HepG2 (cell line): Measurements from ENCODE around the gene ABHD12. TPM values are rescaled to one million over a fixed set of nuclear protein-coding genes. Genes with fewer than 3 reads are reported as not detected.

Source experiments
- AGO1 ChIP-seq: fragments of 200-400 bp; formaldehyde crosslinking; IDR thresholded peaks from 2 replicates; pipeline ENCODE4 v1.6.1; 2017; ENCODE audit warnings: mild to moderate bottlenecking, low read depth, low read length, moderate library complexity; ENCODE audit not compliant: poor library complexity, severe bottlenecking
- ATF7 ChIP-seq, 2 experiments: fragments of 450-650 bp in 1 of 2; sonication (generic) in 1 of 2; formaldehyde crosslinking in 1 of 2; IDR thresholded peaks; 2 replicates each; pipeline versions ENCODE4 v1.4.0 to v1.6.1; 2016 to 2020; ENCODE audit warnings: antibody characterized with exemption in 1 of 2, mild to moderate bottlenecking in 1 of 2, missing genetic modification reagents in 1 of 2
- CC2D1A ChIP-seq: sonication (generic); formaldehyde crosslinking; IDR thresholded peaks from 2 replicates; pipeline ENCODE4 v1.8.1; 2023; ENCODE audit warnings: mild to moderate bottlenecking, missing genetic modification reagents
- EP300 ChIP-seq, 3 experiments: sonication (generic) in 1 of 3; formaldehyde crosslinking in 1 of 3; IDR thresholded peaks; 2 replicates each; pipeline versions ENCODE4 v1.5.1 to v1.6.1; 2011 to 2020; ENCODE audit warnings: low read depth in 2 of 3, low read length in 2 of 3, borderline replicate concordance in 1 of 3, improper control_type of control experiment in 1 of 3, mild to moderate bottlenecking in 1 of 3, missing genetic modification reagents in 1 of 3, moderate library complexity in 1 of 3
- HDAC1 ChIP-seq: sonication (generic); formaldehyde crosslinking; IDR thresholded peaks from 2 replicates; pipeline ENCODE4 v1.5.1; 2020; ENCODE audit warnings: mild to moderate bottlenecking, missing genetic modification reagents
- NCOA2 ChIP-seq: sonication (generic); formaldehyde crosslinking; IDR thresholded peaks from 2 replicates; pipeline ENCODE4 v1.8.0; 2022; ENCODE audit warnings: inconsistent platforms
- NFIC ChIP-seq: IDR thresholded peaks from 2 replicates; pipeline ENCODE4 v1.6.1; 2012; ENCODE audit warnings: mild to moderate bottlenecking, low read length, inconsistent platforms
- ZKSCAN1 ChIP-seq: fragments of 150-350 bp; IDR thresholded peaks from 2 replicates; pipeline ENCODE4 v1.6.1; 2014; ENCODE audit warnings: low read length
- ZKSCAN8 ChIP-seq: IDR thresholded peaks from 2 replicates; pipeline ENCODE4 v1.6.1; 2016; ENCODE audit warnings: borderline replicate concordance, missing genetic modification reagents, missing compliant biosample characterization
- ZNF17 ChIP-seq: sonication (generic); formaldehyde crosslinking; IDR thresholded peaks from 2 replicates; pipeline ENCODE4 v1.5.0; 2020; ENCODE audit warnings: mild to moderate bottlenecking, missing genetic modification reagents
- ZNF235 ChIP-seq: sonication (generic); formaldehyde crosslinking; IDR thresholded peaks from 2 replicates; pipeline ENCODE4 v1.8.1; 2023; ENCODE audit warnings: mild to moderate bottlenecking, missing genetic modification reagents, borderline replicate concordance
- ZNF24 ChIP-seq: fragments of 450-650 bp; IDR thresholded peaks from 2 replicates; pipeline ENCODE4 v1.6.1; 2017; ENCODE audit warnings: antibody characterized with exemption, mild to moderate bottlenecking
- ZNF451 ChIP-seq: sonication (generic); formaldehyde crosslinking; IDR thresholded peaks from 2 replicates; pipeline ENCODE4 v1.5.0; 2020; ENCODE audit warnings: mild to moderate bottlenecking, missing genetic modification reagents
- ZNF530 ChIP-seq: sonication (generic); formaldehyde crosslinking; IDR thresholded peaks from 2 replicates; pipeline ENCODE4 v1.5.0; 2020; ENCODE audit warnings: low read depth, mild to moderate bottlenecking, missing genetic modification reagents
- ZNF570 ChIP-seq: sonication (generic); formaldehyde crosslinking; IDR thresholded peaks from 2 replicates; pipeline ENCODE4 v1.4.0; 2020; ENCODE audit warnings: mild to moderate bottlenecking, missing genetic modification reagents, borderline replicate concordance
- ZNF781 ChIP-seq: sonication (generic); formaldehyde crosslinking; IDR thresholded peaks from 2 replicates; pipeline ENCODE4 v1.5.1; 2020; ENCODE audit warnings: borderline replicate concordance, mild to moderate bottlenecking, missing genetic modification reagents; ENCODE audit errors: not compliant biosample characterization
- polyA plus RNA-seq, 8 experiments: library from polyadenylated mRNA; depleted of rRNA in 3 of 8; stranded (reverse) in 7 of 8; unstranded in 1 of 8; fragments of >200 nt; fragmentation: Illumina TruSeq in 4 of 8; extraction: Trizol in 4 of 8; gene quantifications; 2 replicates each; pipeline versions ENCODE4 v1.2.1 to v1.2.3, GENCODE V29; 2011 to 2016; ENCODE audit warnings: low read depth in 4 of 8, missing spikeins in 1 of 8, mixed read lengths in 1 of 8; ENCODE audit not compliant: insufficient read depth in 1 of 8
- total RNA-seq, 5 experiments: library from RNA; depleted of rRNA; stranded (reverse); fragments of >200 nt; fragmentation: Illumina TruSeq; extraction: Trizol; gene quantifications; 2 replicates each; pipeline ENCODE4 v1.2.3, GENCODE V29; 2016; ENCODE audit warnings: low read depth in 1 of 5
- TF ChIP-seq, protein P1 (sequence below): sonication (generic); formaldehyde crosslinking; conservative IDR thresholded peaks from 2 replicates; pipeline ENCODE4 v1.8.1; 2023; ENCODE audit warnings: missing genetic modification reagents
- TF ChIP-seq, protein P2 (sequence below): sonication (generic); formaldehyde crosslinking; IDR thresholded peaks from 2 replicates; pipeline ENCODE4 v1.5.1; 2020; ENCODE audit warnings: missing genetic modification reagents, mild to moderate bottlenecking, borderline replicate concordance
- TF ChIP-seq, protein P3 (sequence below): sonication (generic); formaldehyde crosslinking; IDR thresholded peaks from 2 replicates; pipeline ENCODE4 v1.5.0; 2020; ENCODE audit warnings: missing genetic modification reagents
- TF ChIP-seq, protein P4 (sequence below): sonication (generic); formaldehyde crosslinking; IDR thresholded peaks from 2 replicates; pipeline ENCODE4 v1.5.1; 2020; ENCODE audit warnings: mild to moderate bottlenecking, missing genetic modification reagents, moderate library complexity

The ABHD12 gene
- total and polyA plus RNA-seq, 2 of the 13 experiments (the other 11 are each of a cell fraction or from before 2014, with no cell fraction given): 23.5 to 72.1 TPM

DNA sequence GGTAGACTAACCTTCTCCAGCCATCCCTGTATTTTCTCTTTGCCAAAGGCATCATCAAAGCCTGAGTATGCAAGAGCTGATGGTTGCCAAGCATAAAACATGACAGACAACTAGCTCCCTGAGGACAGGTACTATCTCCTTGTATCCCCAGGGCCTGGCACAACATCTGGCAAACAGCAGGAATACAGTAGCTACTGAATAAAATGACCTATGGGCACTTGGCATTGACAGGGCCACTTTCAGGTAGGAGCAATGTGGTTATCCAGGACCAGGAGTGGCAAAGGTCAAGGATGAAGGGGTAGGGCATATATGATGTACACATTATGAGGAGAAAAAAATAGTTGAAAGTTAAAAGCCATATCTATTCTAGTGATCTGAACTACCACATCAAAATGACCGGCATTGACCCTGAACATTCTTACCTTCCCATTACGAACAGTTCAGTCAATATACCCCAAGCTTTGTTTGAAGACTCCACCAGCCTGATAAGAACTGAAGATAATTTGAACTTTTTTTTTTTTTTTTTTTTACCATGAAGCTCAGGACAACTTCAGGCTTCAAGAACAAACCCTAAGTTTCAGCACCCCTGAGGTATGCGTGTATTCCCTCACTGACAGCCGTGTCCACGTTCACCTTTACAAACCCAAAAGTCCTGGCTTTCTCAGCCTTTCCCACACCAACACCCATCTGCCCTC lies 12.3 kb downstream of the ABHD12 start (continued):
- no peak for TF ChIP-seq CC2D1A (CRISPR knock-in tag)
- TF ChIP-seq ATF7 (IDR thresholded peaks at IDR 0.05): peak; percentile 13; the same call in 1 of the 2 replicates
- no peak for TF ChIP-seq ATF7 (CRISPR knock-in tag; IDR thresholded peaks at IDR 0.05)
- TF ChIP-seq ZNF781: no peak
- peak; percentile 18; the same call in 1 of the 2 replicates for TF ChIP-seq ZKSCAN8 (CRISPR knock-in tag)
- no peak for TF ChIP-seq ZNF530 (CRISPR knock-in tag)
- TF ChIP-seq, protein P1, sequence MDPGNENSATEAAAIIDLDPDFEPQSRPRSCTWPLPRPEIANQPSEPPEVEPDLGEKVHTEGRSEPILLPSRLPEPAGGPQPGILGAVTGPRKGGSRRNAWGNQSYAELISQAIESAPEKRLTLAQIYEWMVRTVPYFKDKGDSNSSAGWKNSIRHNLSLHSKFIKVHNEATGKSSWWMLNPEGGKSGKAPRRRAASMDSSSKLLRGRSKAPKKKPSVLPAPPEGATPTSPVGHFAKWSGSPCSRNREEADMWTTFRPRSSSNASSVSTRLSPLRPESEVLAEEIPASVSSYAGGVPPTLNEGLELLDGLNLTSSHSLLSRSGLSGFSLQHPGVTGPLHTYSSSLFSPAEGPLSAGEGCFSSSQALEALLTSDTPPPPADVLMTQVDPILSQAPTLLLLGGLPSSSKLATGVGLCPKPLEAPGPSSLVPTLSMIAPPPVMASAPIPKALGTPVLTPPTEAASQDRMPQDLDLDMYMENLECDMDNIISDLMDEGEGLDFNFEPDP (CRISPR knock-in tag): 0 out of 2 replicates have a peak, but pooled peaks have one; percentile 91
- no peak for TF ChIP-seq ZNF235 (CRISPR knock-in tag)
- TF ChIP-seq ZNF570 (CRISPR knock-in tag): no peak
- peak; percentile 92 for TF ChIP-seq NFIC
- TF ChIP-seq EP300 (IDR thresholded peaks at IDR 0.05; ENCODE audit: low read depth in 2 of 2, low read length in 2 of 2): peak; percentile 90 to 95; a peak in 3 of 4 replicates
- TF ChIP-seq EP300 (CRISPR knock-in tag; IDR thresholded peaks at IDR 0.05; ENCODE audit: borderline replicate concordance): peak; percentile 83; the same call in 1 of the 2 replicates
- no peak for TF ChIP-seq ZKSCAN1
- TF ChIP-seq NCOA2 (CRISPR knock-in tag): peak; percentile 96
- no peak for TF ChIP-seq ZNF451 (CRISPR knock-in tag)
- TF ChIP-seq, protein P2, sequence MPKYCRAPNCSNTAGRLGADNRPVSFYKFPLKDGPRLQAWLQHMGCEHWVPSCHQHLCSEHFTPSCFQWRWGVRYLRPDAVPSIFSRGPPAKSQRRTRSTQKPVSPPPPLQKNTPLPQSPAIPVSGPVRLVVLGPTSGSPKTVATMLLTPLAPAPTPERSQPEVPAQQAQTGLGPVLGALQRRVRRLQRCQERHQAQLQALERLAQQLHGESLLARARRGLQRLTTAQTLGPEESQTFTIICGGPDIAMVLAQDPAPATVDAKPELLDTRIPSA (CRISPR knock-in tag): no peak
- no peak for TF ChIP-seq ZNF17
- no peak for TF ChIP-seq AGO1
- TF ChIP-seq, protein P3, sequence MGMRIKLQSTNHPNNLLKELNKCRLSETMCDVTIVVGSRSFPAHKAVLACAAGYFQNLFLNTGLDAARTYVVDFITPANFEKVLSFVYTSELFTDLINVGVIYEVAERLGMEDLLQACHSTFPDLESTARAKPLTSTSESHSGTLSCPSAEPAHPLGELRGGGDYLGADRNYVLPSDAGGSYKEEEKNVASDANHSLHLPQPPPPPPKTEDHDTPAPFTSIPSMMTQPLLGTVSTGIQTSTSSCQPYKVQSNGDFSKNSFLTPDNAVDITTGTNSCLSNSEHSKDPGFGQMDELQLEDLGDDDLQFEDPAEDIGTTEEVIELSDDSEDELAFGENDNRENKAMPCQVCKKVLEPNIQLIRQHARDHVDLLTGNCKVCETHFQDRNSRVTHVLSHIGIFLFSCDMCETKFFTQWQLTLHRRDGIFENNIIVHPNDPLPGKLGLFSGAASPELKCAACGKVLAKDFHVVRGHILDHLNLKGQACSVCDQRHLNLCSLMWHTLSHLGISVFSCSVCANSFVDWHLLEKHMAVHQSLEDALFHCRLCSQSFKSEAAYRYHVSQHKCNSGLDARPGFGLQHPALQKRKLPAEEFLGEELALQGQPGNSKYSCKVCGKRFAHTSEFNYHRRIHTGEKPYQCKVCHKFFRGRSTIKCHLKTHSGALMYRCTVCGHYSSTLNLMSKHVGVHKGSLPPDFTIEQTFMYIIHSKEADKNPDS (CRISPR knock-in tag): 0 out of 2 replicates have a peak, but pooled peaks have one; percentile 55
- TF ChIP-seq ZNF24: 0 out of 2 replicates have a peak, but pooled peaks have one; percentile 52
- TF ChIP-seq, protein P4, sequence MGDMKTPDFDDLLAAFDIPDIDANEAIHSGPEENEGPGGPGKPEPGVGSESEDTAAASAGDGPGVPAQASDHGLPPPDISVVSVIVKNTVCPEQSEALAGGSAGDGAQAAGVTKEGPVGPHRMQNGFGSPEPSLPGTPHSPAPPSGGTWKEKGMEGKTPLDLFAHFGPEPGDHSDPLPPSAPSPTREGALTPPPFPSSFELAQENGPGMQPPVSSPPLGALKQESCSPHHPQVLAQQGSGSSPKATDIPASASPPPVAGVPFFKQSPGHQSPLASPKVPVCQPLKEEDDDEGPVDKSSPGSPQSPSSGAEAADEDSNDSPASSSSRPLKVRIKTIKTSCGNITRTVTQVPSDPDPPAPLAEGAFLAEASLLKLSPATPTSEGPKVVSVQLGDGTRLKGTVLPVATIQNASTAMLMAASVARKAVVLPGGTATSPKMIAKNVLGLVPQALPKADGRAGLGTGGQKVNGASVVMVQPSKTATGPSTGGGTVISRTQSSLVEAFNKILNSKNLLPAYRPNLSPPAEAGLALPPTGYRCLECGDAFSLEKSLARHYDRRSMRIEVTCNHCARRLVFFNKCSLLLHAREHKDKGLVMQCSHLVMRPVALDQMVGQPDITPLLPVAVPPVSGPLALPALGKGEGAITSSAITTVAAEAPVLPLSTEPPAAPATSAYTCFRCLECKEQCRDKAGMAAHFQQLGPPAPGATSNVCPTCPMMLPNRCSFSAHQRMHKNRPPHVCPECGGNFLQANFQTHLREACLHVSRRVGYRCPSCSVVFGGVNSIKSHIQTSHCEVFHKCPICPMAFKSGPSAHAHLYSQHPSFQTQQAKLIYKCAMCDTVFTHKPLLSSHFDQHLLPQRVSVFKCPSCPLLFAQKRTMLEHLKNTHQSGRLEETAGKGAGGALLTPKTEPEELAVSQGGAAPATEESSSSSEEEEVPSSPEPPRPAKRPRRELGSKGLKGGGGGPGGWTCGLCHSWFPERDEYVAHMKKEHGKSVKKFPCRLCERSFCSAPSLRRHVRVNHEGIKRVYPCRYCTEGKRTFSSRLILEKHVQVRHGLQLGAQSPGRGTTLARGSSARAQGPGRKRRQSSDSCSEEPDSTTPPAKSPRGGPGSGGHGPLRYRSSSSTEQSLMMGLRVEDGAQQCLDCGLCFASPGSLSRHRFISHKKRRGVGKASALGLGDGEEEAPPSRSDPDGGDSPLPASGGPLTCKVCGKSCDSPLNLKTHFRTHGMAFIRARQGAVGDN (CRISPR knock-in tag): no peak
- peak; percentile 92 for TF ChIP-seq HDAC1 (CRISPR knock-in tag)
